ENCODE measurements around the gene DDR2. TPM values are rescaled to one million over a fixed set of nuclear protein-coding genes. Genes with fewer than 3 reads are reported as not detected.

DDR2 gene
- total and polyA plus RNA-seq, 8 donors, result 28.5 to 47.9 (median 45.0) TPM

- H3K4me1 ChIP-seq, result peaks cover 16 to 23% of the 10 kb centered on the region in 2 donors
- ATAC-seq, result no peak
- no peaks in the 10 kb centered on the region for H3K36me3 ChIP-seq
- DNase-seq, result no peak
- H3K27ac ChIP-seq, result no peak overlapping the region
- no peak for TF ChIP-seq CTCF (IDR thresholded peaks at IDR 0.05)
- intact Hi-C loops (cut with DNase I), result no loop called here
- no peaks in the 10 kb centered on the region for H3K9me3 ChIP-seq
- H3K27me3 ChIP-seq, result no peaks in the 10 kb centered on the region
- no peak overlapping the region for H3K4me3 ChIP-seq
Observed at GRCh38 chr1:162708286-162708685, 76.0 kb downstream of the DDR2 start.

- no peaks in the 10 kb centered on the region for H3K9me3 ChIP-seq
- H3K36me3 ChIP-seq, result no peaks in the 10 kb centered on the region
- DNase-seq, result no peak
- TF ChIP-seq CTCF (IDR thresholded peaks at IDR 0.05), result no peak
- H3K4me3 ChIP-seq, result no peak overlapping the region
- no peaks in the 10 kb centered on the region for H3K27me3 ChIP-seq
- ATAC-seq, result no peak
- H3K27ac ChIP-seq, result peak overlapping the region; percentile 2 to 78
- peaks cover 16 to 23% of the 10 kb centered on the region in 2 donors for H3K4me1 ChIP-seq
- intact Hi-C loops (cut with DNase I), result no loop called here
Observed at GRCh38 chr1:162709132-162709860, 77.0 kb downstream of the DDR2 start.

- H3K27ac ChIP-seq, result peak overlapping the region; percentile 35 to 78
- H3K9me3 ChIP-seq, result no peaks in the 10 kb centered on the region
- peaks cover 16 to 23% of the 10 kb centered on the region in 2 donors for H3K4me1 ChIP-seq
- ATAC-seq (no peak), DNase-seq (no peak)
- TF ChIP-seq CTCF (IDR thresholded peaks at IDR 0.05), result no peak
- no peaks in the 10 kb centered on the region for H3K27me3 ChIP-seq
- intact Hi-C loops (cut with DNase I), result loop anchor here in 1 of 2 donors (10.0 kb wide), 1 partner anchor 95 kb away; no protein-coding TSS in a partner anchor
- no peaks in the 10 kb centered on the region for H3K36me3 ChIP-seq
- H3K4me3 ChIP-seq, result no peak overlapping the region
Observed at GRCh38 chr1:162709870-162710269, 77.6 kb downstream of the DDR2 start.

GRCh38 chr1:162710345-162710744 is 78.1 kb downstream of the DDR2 start:
- Histone ChIP-seq H3K27me3 (no peaks in the 10 kb centered on the region), H3K4me1 (peaks cover 16 to 23% of the 10 kb centered on the region in 2 donors), H3K9me3 (no peaks in the 10 kb centered on the region), H3K4me3 (no peak overlapping the region), H3K27ac (peak overlapping the region; percentile 35 to 78), H3K36me3 (no peaks in the 10 kb centered on the region)
- intact Hi-C loops (cut with DNase I), result loop anchor here in 1 of 2 donors (10.0 kb wide), 1 partner anchor 96 kb away; no protein-coding TSS in a partner anchor
- TF ChIP-seq CTCF (IDR thresholded peaks at IDR 0.05), result no peak
- ATAC-seq, result peak; percentile 68
- DNase-seq, result peak in 2 of 4 donors; percentile 51 to 59

GRCh38 chr1:162710780-162711465 is 78.7 kb downstream of the DDR2 start:
- no peaks in the 10 kb centered on the region for H3K9me3 ChIP-seq
- DNase-seq (no peak), ATAC-seq (no peak)
- no peaks in the 10 kb centered on the region for H3K36me3 ChIP-seq
- H3K27me3 ChIP-seq, result no peaks in the 10 kb centered on the region
- peak overlapping the region; percentile 35 to 78 for H3K27ac ChIP-seq
- H3K4me3 ChIP-seq, result no peak overlapping the region
- intact Hi-C loops (cut with DNase I), result loop anchor here in 1 of 2 donors (10.0 kb wide), 1 partner anchor 96 kb away; no protein-coding TSS in a partner anchor
- H3K4me1 ChIP-seq, result peaks cover 16 to 23% of the 10 kb centered on the region in 2 donors
- TF ChIP-seq CTCF (IDR thresholded peaks at IDR 0.05), result no peak
